GM19328 (cell line): ENCODE measurements around the gene USP5.
A peak's percentile ranks its signal among the peaks of the same experiment; 100 is the strongest.

ENCODE experiments used
- ATAC-seq: cut with Tn5 transposase; IDR thresholded peaks from one replicate; pipeline ENCODE4 v1.9.1; 2021; ENCODE audit warnings: mild to moderate bottlenecking, moderate library complexity; ENCODE audit not compliant: unreplicated experiment

The USP5 gene

GRCh38 chr12:6840761-6841515 is 11.0 kb upstream of the USP5 start, which contains the start of gene GNB3:
TSS of gene GNB3 (plus strand) at chr12:6840925. CDS start at chr12:6841288, 363 bp downstream.
- no peak for ATAC-seq

- ATAC-seq: no peak
These were observed 9.9 kb upstream of the USP5 start for GRCh38 chr12:6842075-6842474.

- no peak for ATAC-seq
These were observed 8.6 kb upstream of the USP5 start for GRCh38 chr12:6843118-6843902.

DNA sequence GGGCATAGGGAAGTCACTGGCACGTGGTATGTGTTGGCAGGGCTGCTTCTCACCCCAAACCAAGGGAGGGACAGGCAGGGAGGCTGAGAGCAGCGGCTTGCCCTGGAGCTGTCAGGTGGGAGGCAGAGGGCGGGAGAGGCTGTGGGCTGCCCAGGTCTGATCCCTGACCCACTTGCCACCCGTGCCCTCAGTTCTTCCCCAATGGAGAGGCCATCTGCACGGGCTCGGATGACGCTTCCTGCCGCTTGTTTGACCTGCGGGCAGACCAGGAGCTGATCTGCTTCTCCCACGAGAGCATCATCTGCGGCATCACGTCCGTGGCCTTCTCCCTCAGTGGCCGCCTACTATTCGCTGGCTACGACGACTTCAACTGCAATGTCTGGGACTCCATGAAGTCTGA is 6.6 kb upstream of the USP5 start:
- no peak for ATAC-seq

DNA sequence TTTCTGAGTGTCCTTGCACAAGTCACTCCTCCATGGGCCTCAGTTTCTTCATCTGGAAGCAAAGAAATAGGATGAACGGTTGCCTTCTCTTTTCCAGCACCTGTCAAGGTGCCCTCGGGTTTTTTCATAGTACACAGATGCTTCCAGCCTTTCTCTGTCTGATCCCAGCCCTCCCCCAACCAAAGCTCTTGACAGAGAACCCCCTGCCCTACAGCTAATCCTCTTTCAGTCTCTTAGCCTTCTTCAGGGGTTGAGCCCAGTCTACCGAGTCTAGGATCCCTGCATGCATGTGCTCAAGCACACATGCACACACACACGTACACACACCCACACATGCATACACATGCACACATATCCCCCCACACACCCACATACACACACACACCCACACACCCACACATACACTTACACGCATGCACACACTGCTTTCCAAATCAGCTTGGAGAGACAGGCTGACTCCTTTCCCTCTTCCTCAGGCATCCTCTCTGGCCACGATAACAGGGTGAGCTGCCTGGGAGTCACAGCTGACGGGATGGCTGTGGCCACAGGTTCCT is 5.6 kb upstream of the USP5 start:
- no peak for ATAC-seq

GRCh38 chr12:6847676-6848075 is 4.3 kb upstream of the USP5 start:
- no peak for ATAC-seq

DNA sequence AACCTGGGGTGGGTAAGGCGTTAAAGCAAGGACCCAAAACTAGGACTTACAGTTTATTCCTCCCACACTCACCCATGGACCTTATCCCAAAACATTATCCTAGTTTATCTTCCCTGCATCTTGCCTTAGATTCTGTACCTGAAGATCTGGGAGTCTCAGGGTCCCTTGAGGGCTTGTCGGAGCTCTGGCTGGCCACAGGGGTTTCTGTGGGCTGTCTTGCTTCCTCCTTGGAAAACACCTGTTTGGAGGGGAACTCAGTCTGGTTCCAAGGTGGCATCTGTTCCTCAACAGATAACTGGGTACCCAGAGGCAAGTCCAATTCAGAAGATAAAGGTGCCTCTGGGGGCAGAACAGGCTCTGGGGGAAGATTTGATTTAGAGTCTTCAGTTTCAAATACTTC is 2.5 kb upstream of the USP5 start:
- no peak for ATAC-seq

GRCh38 chr12:6849976-6850560 is 1.9 kb upstream of the USP5 start:
- no peak for ATAC-seq

DNA sequence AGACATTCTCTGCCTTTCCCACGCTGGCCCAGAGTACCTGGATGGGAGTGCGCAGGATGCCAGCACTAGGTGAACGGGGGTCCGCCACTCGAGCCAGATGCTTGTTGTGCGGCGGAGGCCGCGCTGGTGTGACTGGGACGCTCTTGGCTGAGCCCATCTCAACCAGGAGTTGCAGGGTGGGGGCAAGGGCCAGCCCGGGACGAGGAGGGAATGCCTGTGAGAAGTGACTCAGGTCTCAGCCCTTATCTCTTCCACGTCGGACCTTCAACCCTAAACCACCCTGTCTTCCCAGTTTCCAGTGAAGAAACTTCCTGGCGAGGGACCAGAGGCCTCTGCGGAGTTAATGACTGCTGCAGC is 1.2 kb upstream of the USP5 start:
- no peak for ATAC-seq

GRCh38 chr12:6851153-6851920 is 613 bp upstream of the USP5 start, which contains the start of gene CDCA3:
TSS of gene CDCA3 (minus strand) at chr12:6851286. CDS start at chr12:6850952, 334 bp downstream.
- peak; percentile 49 for ATAC-seq

DNA sequence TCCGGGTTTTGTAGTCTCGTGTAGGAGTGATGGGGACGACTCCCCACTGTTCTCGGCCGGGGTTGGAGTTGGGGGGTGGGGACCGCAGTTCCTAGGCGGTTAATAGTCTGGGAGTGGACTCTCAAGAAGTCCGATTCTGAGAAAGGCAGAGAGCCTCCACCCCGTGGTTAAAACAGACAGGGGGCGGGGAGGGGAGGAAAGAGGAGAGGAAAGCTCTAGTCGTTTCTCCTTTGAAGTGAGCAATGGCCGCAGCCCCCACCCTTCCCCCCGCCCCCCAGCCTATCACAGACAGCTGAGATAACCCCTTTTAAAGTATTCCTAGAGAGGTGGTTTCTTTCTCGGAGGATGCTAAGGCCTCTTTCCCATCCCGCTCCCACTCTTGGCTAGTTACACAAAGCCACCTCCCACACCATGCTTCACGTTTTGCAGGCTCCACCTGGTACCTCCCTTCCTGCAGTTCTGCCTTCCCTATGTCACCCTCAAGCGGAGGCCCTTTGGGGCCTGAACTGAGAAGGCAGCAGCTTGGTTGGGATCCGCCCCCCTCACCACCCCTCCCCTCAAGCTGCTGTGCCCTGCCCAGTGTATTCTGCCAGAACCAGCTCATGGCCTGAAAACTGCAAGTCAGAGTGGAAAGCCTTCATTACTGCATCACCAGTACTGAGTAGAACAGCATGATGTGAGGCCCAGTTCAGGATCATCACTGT is 853 bp downstream of the USP5 start:
- ATAC-seq: no peak

DNA sequence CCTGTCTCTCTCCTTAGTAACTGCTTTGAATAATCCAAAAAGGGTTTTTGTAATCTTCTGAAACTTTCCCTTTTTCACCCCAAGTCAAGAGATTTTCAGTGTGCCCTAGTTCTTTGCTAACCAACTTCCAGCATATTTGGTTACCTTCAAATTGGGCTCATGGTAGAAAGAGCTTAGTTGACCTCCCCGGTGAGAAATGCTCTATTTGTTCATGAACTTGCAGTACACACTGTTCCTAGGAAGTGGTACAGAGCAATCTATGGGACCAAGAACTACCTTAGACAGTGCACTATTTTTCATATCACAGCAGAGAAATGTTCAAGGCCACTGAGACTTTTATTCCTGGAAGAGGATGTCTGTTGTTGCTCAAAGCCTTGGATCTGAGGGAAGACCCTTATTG is 1.7 kb downstream of the USP5 start:
- ATAC-seq: no peak

DNA sequence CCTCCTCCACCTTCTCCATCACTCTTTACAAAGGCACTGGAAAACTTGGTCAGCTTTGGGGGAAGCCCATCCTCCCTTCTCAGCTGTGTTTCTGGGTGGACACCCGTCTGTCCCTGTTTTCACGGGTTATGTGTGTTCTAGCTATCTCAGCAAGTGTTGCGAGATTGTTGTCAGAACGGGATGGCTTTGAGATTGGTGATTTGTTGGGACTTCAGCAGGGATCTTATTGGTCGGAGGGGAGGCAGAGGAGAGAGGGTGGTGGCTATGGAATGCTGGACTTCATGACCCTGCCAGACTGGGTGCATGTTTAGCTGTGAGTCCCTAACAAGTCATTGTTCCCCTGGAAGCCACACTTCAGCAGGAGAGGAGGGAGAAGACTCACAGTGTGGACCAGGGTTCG is 2.1 kb downstream of the USP5 start:
- ATAC-seq: no peak

GRCh38 chr12:6855322-6855721 is 3.4 kb downstream of the USP5 start:
- no peak for ATAC-seq

- ATAC-seq: no peak
These were observed 6.8 kb downstream of the USP5 start for GRCh38 chr12:6858799-6859198.

DNA sequence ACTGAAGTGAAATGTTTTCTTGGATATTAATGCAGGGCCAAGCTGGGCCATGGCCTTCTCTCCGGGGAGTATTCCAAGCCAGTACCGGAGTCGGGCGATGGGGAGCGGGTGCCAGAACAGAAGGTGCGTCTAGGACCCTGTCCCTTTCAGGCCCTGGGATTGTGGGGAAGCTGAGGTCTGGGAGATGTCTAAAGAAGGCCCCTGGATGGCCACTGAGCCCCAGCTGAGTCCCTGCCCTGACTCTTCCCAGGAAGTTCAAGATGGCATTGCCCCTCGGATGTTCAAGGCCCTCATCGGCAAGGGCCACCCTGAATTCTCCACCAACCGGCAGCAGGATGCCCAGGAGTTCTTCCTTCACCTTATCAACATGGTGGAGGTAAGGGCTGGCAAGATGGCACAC is 8.2 kb downstream of the USP5 start:
- ATAC-seq: no peak

- no peak for ATAC-seq
These were observed 9.0 kb downstream of the USP5 start for GRCh38 chr12:6860942-6861341.

- ATAC-seq: no peak
These were observed 9.4 kb downstream of the USP5 start for GRCh38 chr12:6861391-6861790.

GRCh38 chr12:6863033-6863432 is 11.1 kb downstream of the USP5 start:
- ATAC-seq: no peak

GRCh38 chr12:6863586-6864321 is 11.8 kb downstream of the USP5 start:
- ATAC-seq: no peak
